HepG2 (cell line): ENCODE measurements around the gene NEU1. TPM values are rescaled to one million over a fixed set of nuclear protein-coding genes. Genes with fewer than 3 reads are reported as not detected.
A peak's percentile ranks its signal among the peaks of the same experiment; 100 is the strongest.

ENCODE experiments used
- FLYWCH1 ChIP-seq: sonication (generic); formaldehyde crosslinking; IDR thresholded peaks from 2 replicates; pipeline ENCODE4 v1.8.1; 2023; ENCODE audit warnings: mild to moderate bottlenecking, missing genetic modification reagents
- MED8 ChIP-seq: sonication (generic); formaldehyde crosslinking; IDR thresholded peaks from 2 replicates; pipeline ENCODE4 v1.8.1; 2023; ENCODE audit warnings: mild to moderate bottlenecking, missing genetic modification reagents; ENCODE audit not compliant: insufficient replicate concordance
- NRL ChIP-seq: sonication (generic); formaldehyde crosslinking; IDR thresholded peaks from 2 replicates; pipeline ENCODE4 v1.5.0; 2020; ENCODE audit warnings: missing genetic modification reagents, mild to moderate bottlenecking, moderate library complexity, borderline replicate concordance
- PAX8 ChIP-seq: sonication (generic); formaldehyde crosslinking; IDR thresholded peaks from 2 replicates; pipeline ENCODE4 v1.8.0; 2022; ENCODE audit warnings: mild to moderate bottlenecking, missing genetic modification reagents, borderline replicate concordance
- SYNCRIP ChIP-seq: fragments of 200-400 bp; formaldehyde crosslinking; IDR thresholded peaks from 2 replicates; pipeline ENCODE4 v1.6.1; 2018; ENCODE audit warnings: mild to moderate bottlenecking, low read depth, low read length; ENCODE audit not compliant: insufficient read depth
- ZMAT3 ChIP-seq: sonication (generic); formaldehyde crosslinking; conservative IDR thresholded peaks from 2 replicates; pipeline ENCODE4 v1.7.0; 2021; ENCODE audit warnings: missing genetic modification reagents
- ZNF598 ChIP-seq: sonication (generic); formaldehyde crosslinking; IDR thresholded peaks from 2 replicates; pipeline ENCODE4 v1.5.1; 2020; ENCODE audit warnings: mild to moderate bottlenecking, missing genetic modification reagents, borderline replicate concordance
- ZNF660 ChIP-seq: sonication (generic); formaldehyde crosslinking; IDR thresholded peaks from 2 replicates; pipeline ENCODE4 v1.5.1; 2020; ENCODE audit warnings: mild to moderate bottlenecking, low read depth, missing genetic modification reagents, borderline replicate concordance
- ZNF850 ChIP-seq: sonication (generic); formaldehyde crosslinking; conservative IDR thresholded peaks from 2 replicates; pipeline ENCODE4 v1.9.0; 2021; ENCODE audit warnings: mild to moderate bottlenecking, missing genetic modification reagents
- polyA plus RNA-seq, 8 experiments: library from polyadenylated mRNA; depleted of rRNA in 3 of 8; stranded (reverse) in 7 of 8; unstranded in 1 of 8; fragments of >200 nt; fragmentation: Illumina TruSeq in 4 of 8; extraction: Trizol in 4 of 8; gene quantifications; 2 replicates each; pipeline versions ENCODE4 v1.2.1 to v1.2.3, GENCODE V29; 2011 to 2016; ENCODE audit warnings: low read depth in 4 of 8, missing spikeins in 1 of 8, mixed read lengths in 1 of 8; ENCODE audit not compliant: insufficient read depth in 1 of 8
- total RNA-seq, 5 experiments: library from RNA; depleted of rRNA; stranded (reverse); fragments of >200 nt; fragmentation: Illumina TruSeq; extraction: Trizol; gene quantifications; 2 replicates each; pipeline ENCODE4 v1.2.3, GENCODE V29; 2016; ENCODE audit warnings: low read depth in 1 of 5
- TF ChIP-seq, protein P1 (sequence below): sonication (generic); formaldehyde crosslinking; conservative IDR thresholded peaks from 2 replicates; pipeline ENCODE4 v1.4.0; 2020; ENCODE audit warnings: mild to moderate bottlenecking, missing genetic modification reagents, moderate library complexity
- TF ChIP-seq, protein P2 (sequence below): sonication (generic); formaldehyde crosslinking; IDR thresholded peaks from 2 replicates; pipeline ENCODE4 v1.4.0; 2020; ENCODE audit warnings: missing genetic modification reagents
- TF ChIP-seq, protein P3 (sequence below): sonication (generic); formaldehyde crosslinking; IDR thresholded peaks from 2 replicates; pipeline ENCODE4 v1.4.0; 2020; ENCODE audit warnings: mild to moderate bottlenecking, low read depth, missing genetic modification reagents
- TF ChIP-seq, protein P4 (sequence below): IDR thresholded peaks from 2 replicates; pipeline ENCODE4 v1.6.1; 2016; ENCODE audit warnings: missing compliant biosample characterization, missing genetic modification reagents, borderline replicate concordance
- TF ChIP-seq, protein P5 (sequence below): sonication (generic); formaldehyde crosslinking; IDR thresholded peaks from 2 replicates; pipeline ENCODE4 v1.5.0; 2020; ENCODE audit warnings: missing genetic modification reagents, mild to moderate bottlenecking, borderline replicate concordance

The NEU1 gene
- total and polyA plus RNA-seq, 2 of the 13 experiments (the other 11 are each of a cell fraction or from before 2014, with no cell fraction given): 215 to 297 TPM

DNA sequence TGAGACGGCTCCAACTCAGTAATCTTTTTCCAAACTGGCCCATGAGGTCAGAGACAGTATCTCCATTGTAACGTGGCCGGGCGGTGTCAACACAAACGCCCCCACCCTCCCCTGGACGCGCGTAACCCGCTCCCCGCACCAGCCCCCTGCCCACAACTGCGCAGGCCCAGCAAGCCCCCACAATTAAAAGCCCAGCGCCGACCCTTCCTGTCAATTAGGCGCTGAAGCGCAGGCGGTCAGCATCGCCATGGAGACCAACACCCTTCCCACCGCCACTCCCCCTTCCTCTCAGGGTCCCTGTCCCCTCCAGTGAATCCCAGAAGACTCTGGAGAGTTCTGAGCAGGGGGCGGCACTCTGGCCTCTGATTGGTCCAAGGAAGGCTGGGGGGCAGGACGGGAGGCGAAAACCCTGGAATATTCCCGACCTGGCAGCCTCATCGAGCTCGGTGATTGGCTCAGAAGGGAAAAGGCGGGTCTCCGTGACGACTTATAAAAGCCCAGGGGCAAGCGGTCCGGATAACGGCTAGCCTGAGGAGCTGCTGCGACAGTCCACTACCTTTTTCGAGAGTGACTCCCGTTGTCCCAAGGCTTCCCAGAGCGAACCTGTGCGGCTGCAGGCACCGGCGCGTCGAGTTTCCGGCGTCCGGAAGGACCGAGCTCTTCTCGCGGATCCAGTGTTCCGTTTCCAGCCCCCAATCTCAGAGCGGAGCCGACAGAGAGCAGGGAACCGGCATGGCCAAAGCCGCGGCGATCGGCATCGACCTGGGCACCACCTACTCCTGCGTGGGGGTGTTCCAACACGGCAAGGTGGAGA lies 47.4 kb downstream of the NEU1 start, which contains the start of the genes HSPA1A and HSPA1L (continued):
- TF ChIP-seq, protein P1, sequence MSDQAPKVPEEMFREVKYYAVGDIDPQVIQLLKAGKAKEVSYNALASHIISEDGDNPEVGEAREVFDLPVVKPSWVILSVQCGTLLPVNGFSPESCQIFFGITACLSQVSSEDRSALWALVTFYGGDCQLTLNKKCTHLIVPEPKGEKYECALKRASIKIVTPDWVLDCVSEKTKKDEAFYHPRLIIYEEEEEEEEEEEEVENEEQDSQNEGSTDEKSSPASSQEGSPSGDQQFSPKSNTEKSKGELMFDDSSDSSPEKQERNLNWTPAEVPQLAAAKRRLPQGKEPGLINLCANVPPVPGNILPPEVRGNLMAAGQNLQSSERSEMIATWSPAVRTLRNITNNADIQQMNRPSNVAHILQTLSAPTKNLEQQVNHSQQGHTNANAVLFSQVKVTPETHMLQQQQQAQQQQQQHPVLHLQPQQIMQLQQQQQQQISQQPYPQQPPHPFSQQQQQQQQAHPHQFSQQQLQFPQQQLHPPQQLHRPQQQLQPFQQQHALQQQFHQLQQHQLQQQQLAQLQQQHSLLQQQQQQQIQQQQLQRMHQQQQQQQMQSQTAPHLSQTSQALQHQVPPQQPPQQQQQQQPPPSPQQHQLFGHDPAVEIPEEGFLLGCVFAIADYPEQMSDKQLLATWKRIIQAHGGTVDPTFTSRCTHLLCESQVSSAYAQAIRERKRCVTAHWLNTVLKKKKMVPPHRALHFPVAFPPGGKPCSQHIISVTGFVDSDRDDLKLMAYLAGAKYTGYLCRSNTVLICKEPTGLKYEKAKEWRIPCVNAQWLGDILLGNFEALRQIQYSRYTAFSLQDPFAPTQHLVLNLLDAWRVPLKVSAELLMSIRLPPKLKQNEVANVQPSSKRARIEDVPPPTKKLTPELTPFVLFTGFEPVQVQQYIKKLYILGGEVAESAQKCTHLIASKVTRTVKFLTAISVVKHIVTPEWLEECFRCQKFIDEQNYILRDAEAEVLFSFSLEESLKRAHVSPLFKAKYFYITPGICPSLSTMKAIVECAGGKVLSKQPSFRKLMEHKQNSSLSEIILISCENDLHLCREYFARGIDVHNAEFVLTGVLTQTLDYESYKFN: no peak
- TF ChIP-seq, protein P2, sequence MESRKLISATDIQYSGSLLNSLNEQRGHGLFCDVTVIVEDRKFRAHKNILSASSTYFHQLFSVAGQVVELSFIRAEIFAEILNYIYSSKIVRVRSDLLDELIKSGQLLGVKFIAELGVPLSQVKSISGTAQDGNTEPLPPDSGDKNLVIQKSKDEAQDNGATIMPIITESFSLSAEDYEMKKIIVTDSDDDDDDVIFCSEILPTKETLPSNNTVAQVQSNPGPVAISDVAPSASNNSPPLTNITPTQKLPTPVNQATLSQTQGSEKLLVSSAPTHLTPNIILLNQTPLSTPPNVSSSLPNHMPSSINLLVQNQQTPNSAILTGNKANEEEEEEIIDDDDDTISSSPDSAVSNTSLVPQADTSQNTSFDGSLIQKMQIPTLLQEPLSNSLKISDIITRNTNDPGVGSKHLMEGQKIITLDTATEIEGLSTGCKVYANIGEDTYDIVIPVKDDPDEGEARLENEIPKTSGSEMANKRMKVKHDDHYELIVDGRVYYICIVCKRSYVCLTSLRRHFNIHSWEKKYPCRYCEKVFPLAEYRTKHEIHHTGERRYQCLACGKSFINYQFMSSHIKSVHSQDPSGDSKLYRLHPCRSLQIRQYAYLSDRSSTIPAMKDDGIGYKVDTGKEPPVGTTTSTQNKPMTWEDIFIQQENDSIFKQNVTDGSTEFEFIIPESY: no peak
- TF ChIP-seq NRL (CRISPR knock-in tag) (no peak), ZNF598 (peak; percentile 81; the same call in 1 of the 2 replicates), ZNF660 (CRISPR knock-in tag) (no peak), ZMAT3 (CRISPR knock-in tag) (peak; percentile 77), MED8 (CRISPR knock-in tag) (no peak), SYNCRIP (no peak), FLYWCH1 (CRISPR knock-in tag) (no peak), ZNF850 (CRISPR knock-in tag) (no peak), PAX8 (CRISPR knock-in tag) (no peak)
- TF ChIP-seq, protein P3, sequence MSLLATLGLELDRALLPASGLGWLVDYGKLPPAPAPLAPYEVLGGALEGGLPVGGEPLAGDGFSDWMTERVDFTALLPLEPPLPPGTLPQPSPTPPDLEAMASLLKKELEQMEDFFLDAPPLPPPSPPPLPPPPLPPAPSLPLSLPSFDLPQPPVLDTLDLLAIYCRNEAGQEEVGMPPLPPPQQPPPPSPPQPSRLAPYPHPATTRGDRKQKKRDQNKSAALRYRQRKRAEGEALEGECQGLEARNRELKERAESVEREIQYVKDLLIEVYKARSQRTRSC (CRISPR knock-in tag): no peak
- TF ChIP-seq, protein P4, sequence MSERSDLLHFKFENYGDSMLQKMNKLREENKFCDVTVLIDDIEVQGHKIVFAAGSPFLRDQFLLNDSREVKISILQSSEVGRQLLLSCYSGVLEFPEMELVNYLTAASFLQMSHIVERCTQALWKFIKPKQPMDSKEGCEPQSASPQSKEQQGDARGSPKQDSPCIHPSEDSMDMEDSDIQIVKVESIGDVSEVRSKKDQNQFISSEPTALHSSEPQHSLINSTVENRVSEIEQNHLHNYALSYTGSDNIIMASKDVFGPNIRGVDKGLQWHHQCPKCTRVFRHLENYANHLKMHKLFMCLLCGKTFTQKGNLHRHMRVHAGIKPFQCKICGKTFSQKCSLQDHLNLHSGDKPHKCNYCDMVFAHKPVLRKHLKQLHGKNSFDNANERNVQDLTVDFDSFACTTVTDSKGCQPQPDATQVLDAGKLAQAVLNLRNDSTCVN (CRISPR knock-in tag): peak; percentile 22; the same call in 1 of the 2 replicates
- TF ChIP-seq, protein P5, sequence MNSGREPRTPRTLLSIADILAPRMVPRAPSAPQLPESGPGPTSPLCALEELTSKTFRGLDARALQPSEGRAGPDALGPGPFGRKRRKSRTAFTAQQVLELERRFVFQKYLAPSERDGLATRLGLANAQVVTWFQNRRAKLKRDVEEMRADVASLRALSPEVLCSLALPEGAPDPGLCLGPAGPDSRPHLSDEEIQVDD (CRISPR knock-in tag): no peak
